PC-3 (cell line): Measurements from ENCODE around the gene RORB. TPM values are rescaled to one million over a fixed set of nuclear protein-coding genes. Genes with fewer than 3 reads are reported as not detected.

ENCODE experiments used
- ATAC-seq: fragments of 200-7000 bp; cut with Tn5 transposase; 2 replicates; pipeline ENCODE4 v1.9.1; 2020; ENCODE audit warnings: mild to moderate bottlenecking, moderate library complexity
- BruUV-seq: library from RNA; stranded (reverse); fragments of 400-500 nt; replicated peaks from 2 replicates; lab custom pipeline; 2021; lab: Mats Ljungman, UMichigan
- CTCF ChIA-PET: fragments of 300-600 bp; sonication (Branson Sonifier 250); formaldehyde crosslinking; loops from one replicate; lab custom pipeline; 2022; ENCODE audit warnings: antibody characterized with exemption; lab: Charles Lee
- POLR2A ChIA-PET: fragments of 300-600 bp; sonication (Branson Sonifier 250); formaldehyde crosslinking; loops from one replicate; lab custom pipeline; 2022; ENCODE audit warnings: antibody characterized with exemption; ENCODE audit not compliant: unreplicated experiment; lab: Charles Lee
- DNase-seq: peaks from one replicate; pipeline ENCODE4 v3.0.0-alpha.2; 2015
- H2AFZ ChIP-seq: fragments of 300-600 bp; sonication (generic); 2 replicates; pipeline ENCODE4 v1.6.0; 2016; ENCODE audit warnings: antibody characterized with exemption, low read length
- H3F3A ChIP-seq: fragments of 300-600 bp; sonication (generic); one replicate; pipeline ENCODE4 v1.6.0; 2017; ENCODE audit warnings: antibody characterized with exemption, low read length, control low read depth, mild to moderate bottlenecking; ENCODE audit not compliant: unreplicated experiment
- H3K27ac ChIP-seq: fragments of 300-600 bp; sonication (generic); 2 replicates; pipeline ENCODE4 v1.5.1; 2016; ENCODE audit warnings: mild to moderate bottlenecking, low read length
- H3K27me3 ChIP-seq: fragments of 300-600 bp; sonication (generic); 2 replicates; pipeline ENCODE4 v1.6.1; 2016; ENCODE audit warnings: low read length, mixed read lengths
- H3K36me3 ChIP-seq: fragments of 300-600 bp; sonication (generic); 2 replicates; pipeline ENCODE4 v1.6.1; 2016; ENCODE audit warnings: low read depth, mixed run types, low read length, mixed read lengths
- H3K4me1 ChIP-seq: fragments of 300-600 bp; sonication (generic); 2 replicates; pipeline ENCODE4 v1.5.1; 2016; ENCODE audit warnings: low read length; ENCODE audit not compliant: insufficient read depth
- H3K4me2 ChIP-seq: fragments of 300-600 bp; sonication (generic); 2 replicates; pipeline ENCODE4 v1.6.0; 2016; ENCODE audit warnings: low read length
- H3K4me3 ChIP-seq: fragments of 300-600 bp; sonication (generic); 2 replicates; pipeline ENCODE4 v1.5.1; 2016; ENCODE audit warnings: mild to moderate bottlenecking, low read length, mixed read lengths
- H3K79me2 ChIP-seq: fragments of 300-600 bp; sonication (generic); 2 replicates; pipeline ENCODE4 v1.6.1; 2017; ENCODE audit warnings: low read length, mixed read lengths
- H3K9ac ChIP-seq: fragments of 300-600 bp; sonication (generic); 2 replicates; pipeline ENCODE4 v1.6.0; 2016; ENCODE audit warnings: mild to moderate bottlenecking, low read length
- H3K9me2 ChIP-seq: fragments of 300-600 bp; sonication (generic); replicated peaks from 2 replicates; pipeline ENCODE4 v1.6.1; 2016; ENCODE audit warnings: mixed run types, low read length, mixed read lengths
- H3K9me3 ChIP-seq: fragments of 300-600 bp; sonication (generic); 2 replicates; pipeline ENCODE4 v1.6.1; 2016; ENCODE audit warnings: low read length, mixed read lengths
- H4K20me1 ChIP-seq: fragments of 300-600 bp; sonication (generic); 2 replicates; pipeline ENCODE4 v1.6.1; 2016; ENCODE audit warnings: low read length, mixed read lengths
- EZH2 ChIP-seq: fragments of 300-600 bp; sonication (generic); IDR thresholded peaks from one replicate; pipeline ENCODE4 v1.6.1; 2017; ENCODE audit warnings: antibody characterized with exemption, mild to moderate bottlenecking, low read length; ENCODE audit not compliant: unreplicated experiment
- EZH2phosphoT487 ChIP-seq: fragments of 300-600 bp; sonication (generic); IDR thresholded peaks from 2 replicates; pipeline ENCODE4 v1.6.1; 2018; ENCODE audit warnings: mild to moderate bottlenecking, antibody characterized with exemption, low read length, borderline replicate concordance
- intact Hi-C: fragments of 100-400 bp; cut with micrococcal nuclease; formaldehyde crosslinking; loops from 2 replicates; pipeline ENCODE4 v1.9.0; 2023
- total RNA-seq: library from RNA; depleted of rRNA; stranded (reverse); fragments of >200 nt; gene quantifications from 2 replicates; pipeline ENCODE4 v1.2.3, GENCODE V29; 2014
- TF ChIP-seq, protein P1 (sequence below): fragments of 300-600 bp; sonication (generic); conservative IDR thresholded peaks from 2 replicates; pipeline ENCODE4 v1.5.1; 2017; ENCODE audit warnings: antibody characterized with exemption, low read depth, mild to moderate bottlenecking, low read length

Gene RORB
- total RNA-seq, 1 experiment from 2014 or later = not detected

DNA sequence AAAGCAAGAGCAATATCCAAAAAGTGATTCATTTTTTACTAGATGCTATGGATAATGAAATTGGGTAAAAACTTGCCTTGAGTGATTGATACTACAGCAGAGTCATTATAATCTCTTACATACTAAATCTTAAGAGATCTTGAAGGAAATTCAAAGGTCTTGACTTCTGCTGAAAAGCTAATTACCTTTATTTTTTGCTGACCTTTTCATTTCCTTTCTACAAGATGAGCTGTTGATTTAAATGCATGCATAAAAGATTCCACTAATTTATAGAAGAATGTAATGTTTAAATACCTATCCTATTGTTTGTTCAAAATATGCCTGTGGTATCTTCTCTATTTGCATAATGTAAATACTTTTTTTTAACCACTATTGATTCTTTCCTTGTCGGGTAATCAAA is 27.2 kb downstream of the RORB start:
- ATAC-seq (no peak), DNase-seq (no peak)
- Histone ChIP-seq H4K20me1 (no peaks in the 10 kb centered on the region), H3K27me3 (no peaks in the 10 kb centered on the region), H3K27ac (no peak overlapping the region), H3K9me3 (no peaks in the 10 kb centered on the region), H3K36me3 (no peaks in the 10 kb centered on the region), H3K9me2 (no peaks in the 10 kb centered on the region), H3K9ac (no peak overlapping the region), H2AFZ (no peak overlapping the region), H3K79me2 (no peaks in the 10 kb centered on the region), H3K4me2 (no peak overlapping the region), H3K4me1 (no peaks in the 10 kb centered on the region), H3F3A (no peaks in the 10 kb centered on the region), H3K4me3 (no peak overlapping the region)
- ChIA-PET POLR2A (no interaction called here), CTCF (no interaction called here)
- intact Hi-C loops = no loop called here
- TF ChIP-seq, protein P1, sequence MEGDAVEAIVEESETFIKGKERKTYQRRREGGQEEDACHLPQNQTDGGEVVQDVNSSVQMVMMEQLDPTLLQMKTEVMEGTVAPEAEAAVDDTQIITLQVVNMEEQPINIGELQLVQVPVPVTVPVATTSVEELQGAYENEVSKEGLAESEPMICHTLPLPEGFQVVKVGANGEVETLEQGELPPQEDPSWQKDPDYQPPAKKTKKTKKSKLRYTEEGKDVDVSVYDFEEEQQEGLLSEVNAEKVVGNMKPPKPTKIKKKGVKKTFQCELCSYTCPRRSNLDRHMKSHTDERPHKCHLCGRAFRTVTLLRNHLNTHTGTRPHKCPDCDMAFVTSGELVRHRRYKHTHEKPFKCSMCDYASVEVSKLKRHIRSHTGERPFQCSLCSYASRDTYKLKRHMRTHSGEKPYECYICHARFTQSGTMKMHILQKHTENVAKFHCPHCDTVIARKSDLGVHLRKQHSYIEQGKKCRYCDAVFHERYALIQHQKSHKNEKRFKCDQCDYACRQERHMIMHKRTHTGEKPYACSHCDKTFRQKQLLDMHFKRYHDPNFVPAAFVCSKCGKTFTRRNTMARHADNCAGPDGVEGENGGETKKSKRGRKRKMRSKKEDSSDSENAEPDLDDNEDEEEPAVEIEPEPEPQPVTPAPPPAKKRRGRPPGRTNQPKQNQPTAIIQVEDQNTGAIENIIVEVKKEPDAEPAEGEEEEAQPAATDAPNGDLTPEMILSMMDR = no peak
- no peak for TF ChIP-seq EZH2phosphoT487
- TF ChIP-seq EZH2 = no peak
- no TSS peak for BruUV-seq

GRCh38 chr9:74526215-74526614 is 29.1 kb downstream of the RORB start:
- no peak for DNase-seq
- Histone ChIP-seq H3K36me3 (no peaks in the 10 kb centered on the region), H3K9ac (no peak overlapping the region), H2AFZ (no peak overlapping the region), H3K27ac (no peak overlapping the region), H3K4me1 (no peaks in the 10 kb centered on the region), H3K4me2 (no peak overlapping the region), H3F3A (no peaks in the 10 kb centered on the region), H3K9me3 (no peaks in the 10 kb centered on the region), H3K79me2 (no peaks in the 10 kb centered on the region), H3K4me3 (no peak overlapping the region), H3K27me3 (no peaks in the 10 kb centered on the region), H4K20me1 (no peaks in the 10 kb centered on the region), H3K9me2 (no peaks in the 10 kb centered on the region)
- ATAC-seq = no peak
- CTCF ChIA-PET = no interaction called here
- intact Hi-C loops = no loop called here
- no TSS peak for BruUV-seq
- POLR2A ChIA-PET = no interaction called here
- TF ChIP-seq, protein P1 = no peak
- TF ChIP-seq EZH2 (no peak), EZH2phosphoT487 (no peak)

GRCh38 chr9:74527718-74528117 is 30.6 kb downstream of the RORB start:
- H3K9me3 ChIP-seq = no peaks in the 10 kb centered on the region
- no peaks in the 10 kb centered on the region for H3K79me2 ChIP-seq
- H3K36me3 ChIP-seq = no peaks in the 10 kb centered on the region
- no peak overlapping the region for H2AFZ ChIP-seq
- DNase-seq (no peak), ATAC-seq (no peak)
- no peak overlapping the region for H3K27ac ChIP-seq
- H3K4me1 ChIP-seq = no peaks in the 10 kb centered on the region
- no peaks in the 10 kb centered on the region for H3K9me2 ChIP-seq
- H3K4me3 ChIP-seq = no peak overlapping the region
- no peaks in the 10 kb centered on the region for H3K27me3 ChIP-seq
- ChIA-PET POLR2A (no interaction called here), CTCF (no interaction called here)
- intact Hi-C loops = no loop called here
- H4K20me1 ChIP-seq = no peaks in the 10 kb centered on the region
- BruUV-seq = no TSS peak
- H3K9ac ChIP-seq = no peak overlapping the region
- no peak for TF ChIP-seq EZH2
- no peaks in the 10 kb centered on the region for H3F3A ChIP-seq
- H3K4me2 ChIP-seq = no peak overlapping the region
